ENCODE results near the gene ESYT1. TPM values are rescaled to one million over a fixed set of nuclear protein-coding genes. Genes with fewer than 3 reads are reported as not detected.
A peak's percentile ranks its signal among the peaks of the same experiment; 100 is the strongest.

Gene ESYT1
- total RNA-seq, 1 experiment from 2014 or later: 107 TPM

- Histone ChIP-seq H3K4me1 (ENCODE audit: insufficient read depth, low read length, poor library complexity, severe bottlenecking) (peaks cover 11% of the 10 kb centered on the region), H3K27ac (ENCODE audit: low read depth, low read length, poor library complexity, severe bottlenecking) (peak within 1 kb of the TSS; percentile 94), H3K27me3 (replicated peaks; ENCODE audit: insufficient read depth, low read depth, low read length, poor library complexity) (no peaks in the 10 kb centered on the region), H3K4me3 (ENCODE audit: low read depth, low read length, poor library complexity, severe bottlenecking) (peak within 1 kb of the TSS; percentile 87), H3K9me3 (ENCODE audit: low read depth, low read length, poor library complexity, severe bottlenecking) (no peaks in the 10 kb centered on the region), H3K36me3 (ENCODE audit: insufficient read depth, low read length, poor library complexity, severe bottlenecking) (peaks cover 35% of the 10 kb centered on the region)
- TF ChIP-seq CTCF (conservative IDR thresholded peaks at IDR 0.05; ENCODE audit: low read depth, low read length) (no peak), EZH2 (IDR thresholded peaks at IDR 0.05; ENCODE audit: borderline replicate concordance, low read depth, low read length, poor library complexity, severe bottlenecking) (no peak)
- intact Hi-C loops (cut with micrococcal nuclease; ENCODE audit: unreplicated experiment): no loop called here
- peak; percentile 100 for DNase-seq (ENCODE audit: low spot score)
- ChIA-PET POLR2A (ENCODE audit: low non-redundant PET) (interaction anchor here (0.6 to 1.7 kb wide), 3 partner anchors 13 to 60 kb away, joined by 3 to 15 read pairs (median 3); partner anchors contain the start of genes RPL41 and ZC3H10), CTCF (interaction anchor here (0.7 to 1.3 kb wide), 5 partner anchors 14 to 109 kb away, joined by 3 to 9 read pairs (median 5); partner anchors contain the start of genes SMARCC2 and ZC3H10)
- BruUV-seq (replicated peaks): no TSS peak
These were observed 23.8 kb upstream of the ESYT1 start, which contains the start of gene PA2G4 for GRCh38 chr12:56104109-56104814. PA2G4 (plus strand) TSS chr12:56104559; CDS start chr12:56104738, 179 bp downstream.

DNA sequence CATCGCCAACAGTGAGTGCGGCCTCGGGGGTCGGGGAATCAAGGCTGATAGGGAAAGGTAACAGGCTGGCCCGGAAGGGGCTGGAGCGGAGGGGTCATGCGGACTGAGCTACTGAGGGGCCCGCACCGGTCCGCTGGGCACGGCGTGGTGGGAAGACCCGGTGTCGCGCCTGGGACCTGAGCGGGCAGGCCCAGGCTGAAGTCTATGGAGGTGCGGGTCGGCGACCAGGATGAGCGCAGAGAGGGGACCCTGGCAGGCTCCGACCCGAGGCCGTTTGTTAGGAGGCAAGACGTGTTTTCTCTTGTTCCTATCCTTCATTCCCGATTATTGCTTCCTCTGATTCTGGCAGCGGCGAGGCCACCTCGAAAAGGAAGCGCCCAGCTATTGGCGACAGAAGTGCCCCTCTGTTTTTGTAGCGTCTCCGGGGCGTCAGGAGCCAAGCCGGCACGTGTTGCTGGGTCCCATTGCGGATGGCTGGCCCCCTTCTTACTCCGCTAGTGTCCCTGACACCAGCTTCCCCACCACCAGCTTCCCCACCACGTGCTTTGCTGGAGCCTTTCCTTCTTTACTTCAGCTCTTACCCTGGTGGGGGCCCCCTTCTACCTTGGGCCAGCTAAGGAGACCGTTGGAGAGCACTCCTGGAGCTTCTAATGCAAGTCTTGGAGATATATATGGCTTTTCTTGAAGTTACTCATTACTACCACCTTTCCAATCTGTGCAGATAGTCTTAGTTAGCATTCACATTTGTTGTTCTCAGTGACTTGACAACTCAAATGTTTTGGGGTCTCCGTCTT is 23.1 kb upstream of the ESYT1 start:
- no peaks in the 10 kb centered on the region for H3K9me3 ChIP-seq (ENCODE audit: low read depth, low read length, poor library complexity, severe bottlenecking)
- peaks cover 42% of the 10 kb centered on the region for H3K36me3 ChIP-seq (ENCODE audit: insufficient read depth, low read length, poor library complexity, severe bottlenecking)
- peak overlapping the region; percentile 94 for H3K27ac ChIP-seq (ENCODE audit: low read depth, low read length, poor library complexity, severe bottlenecking)
- H3K4me1 ChIP-seq (ENCODE audit: insufficient read depth, low read length, poor library complexity, severe bottlenecking): peaks cover 11% of the 10 kb centered on the region
- TF ChIP-seq CTCF (conservative IDR thresholded peaks at IDR 0.05; ENCODE audit: low read depth, low read length): no peak
- no peak for TF ChIP-seq EZH2 (IDR thresholded peaks at IDR 0.05; ENCODE audit: borderline replicate concordance, low read depth, low read length, poor library complexity, severe bottlenecking)
- ChIA-PET CTCF (interaction anchor here (1.2 to 1.3 kb wide), 2 partner anchors 20 to 58 kb away, joined by 5 to 9 read pairs; no protein-coding TSS in a partner anchor), POLR2A (ENCODE audit: low non-redundant PET) (interaction anchor here (0.6 to 1.7 kb wide), 2 partner anchors 13 to 61 kb away, joined by 3 to 15 read pairs; partner anchors contain the start of genes RPL41 and ZC3H10)
- peak; percentile 43 for DNase-seq (ENCODE audit: low spot score)
- peak overlapping the region; percentile 87 for H3K4me3 ChIP-seq (ENCODE audit: low read depth, low read length, poor library complexity, severe bottlenecking)
- no peaks in the 10 kb centered on the region for H3K27me3 ChIP-seq (replicated peaks; ENCODE audit: insufficient read depth, low read depth, low read length, poor library complexity)
- no TSS peak for BruUV-seq (replicated peaks)
- intact Hi-C loops (cut with micrococcal nuclease; ENCODE audit: unreplicated experiment): no loop called here

DNA sequence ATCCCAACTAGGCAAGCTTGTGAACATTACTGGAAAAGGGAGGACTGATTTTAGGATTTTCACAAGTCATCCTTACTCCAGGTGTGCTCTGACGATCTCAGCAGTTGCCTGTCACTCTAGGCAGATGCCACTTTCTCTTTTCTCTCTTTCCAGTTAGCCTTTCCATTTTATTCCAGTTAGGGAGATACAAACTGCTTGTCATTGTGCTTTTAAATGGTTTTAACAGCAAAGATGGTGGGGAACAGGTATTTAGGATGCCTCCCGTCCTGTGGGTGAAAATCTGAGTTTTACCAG is 22.5 kb upstream of the ESYT1 start:
- peak overlapping the region; percentile 94 for H3K27ac ChIP-seq (ENCODE audit: low read depth, low read length, poor library complexity, severe bottlenecking)
- no TSS peak for BruUV-seq (replicated peaks)
- ChIA-PET CTCF (no interaction called here), POLR2A (ENCODE audit: low non-redundant PET) (no interaction called here)
- peaks cover 48% of the 10 kb centered on the region for H3K36me3 ChIP-seq (ENCODE audit: insufficient read depth, low read length, poor library complexity, severe bottlenecking)
- no peak for DNase-seq (ENCODE audit: low spot score)
- H3K4me3 ChIP-seq (ENCODE audit: low read depth, low read length, poor library complexity, severe bottlenecking): peak overlapping the region; percentile 87
- no peak for TF ChIP-seq CTCF (conservative IDR thresholded peaks at IDR 0.05; ENCODE audit: low read depth, low read length)
- no peak for TF ChIP-seq EZH2 (IDR thresholded peaks at IDR 0.05; ENCODE audit: borderline replicate concordance, low read depth, low read length, poor library complexity, severe bottlenecking)
- peaks cover 11% of the 10 kb centered on the region for H3K4me1 ChIP-seq (ENCODE audit: insufficient read depth, low read length, poor library complexity, severe bottlenecking)
- H3K9me3 ChIP-seq (ENCODE audit: low read depth, low read length, poor library complexity, severe bottlenecking): no peaks in the 10 kb centered on the region
- no peaks in the 10 kb centered on the region for H3K27me3 ChIP-seq (replicated peaks; ENCODE audit: insufficient read depth, low read depth, low read length, poor library complexity)
- intact Hi-C loops (cut with micrococcal nuclease; ENCODE audit: unreplicated experiment): no loop called here

Data from A673 (cell line).